ENCODE results near the gene LGR6.
"Not testable (repeated sequence)": the region's sequence is repeated elsewhere in the genome, so short reads cannot be mapped to it uniquely, and the experiment has no call there.

LGR6 gene, protein sequence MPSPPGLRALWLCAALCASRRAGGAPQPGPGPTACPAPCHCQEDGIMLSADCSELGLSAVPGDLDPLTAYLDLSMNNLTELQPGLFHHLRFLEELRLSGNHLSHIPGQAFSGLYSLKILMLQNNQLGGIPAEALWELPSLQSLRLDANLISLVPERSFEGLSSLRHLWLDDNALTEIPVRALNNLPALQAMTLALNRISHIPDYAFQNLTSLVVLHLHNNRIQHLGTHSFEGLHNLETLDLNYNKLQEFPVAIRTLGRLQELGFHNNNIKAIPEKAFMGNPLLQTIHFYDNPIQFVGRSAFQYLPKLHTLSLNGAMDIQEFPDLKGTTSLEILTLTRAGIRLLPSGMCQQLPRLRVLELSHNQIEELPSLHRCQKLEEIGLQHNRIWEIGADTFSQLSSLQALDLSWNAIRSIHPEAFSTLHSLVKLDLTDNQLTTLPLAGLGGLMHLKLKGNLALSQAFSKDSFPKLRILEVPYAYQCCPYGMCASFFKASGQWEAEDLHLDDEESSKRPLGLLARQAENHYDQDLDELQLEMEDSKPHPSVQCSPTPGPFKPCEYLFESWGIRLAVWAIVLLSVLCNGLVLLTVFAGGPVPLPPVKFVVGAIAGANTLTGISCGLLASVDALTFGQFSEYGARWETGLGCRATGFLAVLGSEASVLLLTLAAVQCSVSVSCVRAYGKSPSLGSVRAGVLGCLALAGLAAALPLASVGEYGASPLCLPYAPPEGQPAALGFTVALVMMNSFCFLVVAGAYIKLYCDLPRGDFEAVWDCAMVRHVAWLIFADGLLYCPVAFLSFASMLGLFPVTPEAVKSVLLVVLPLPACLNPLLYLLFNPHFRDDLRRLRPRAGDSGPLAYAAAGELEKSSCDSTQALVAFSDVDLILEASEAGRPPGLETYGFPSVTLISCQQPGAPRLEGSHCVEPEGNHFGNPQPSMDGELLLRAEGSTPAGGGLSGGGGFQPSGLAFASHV

DNA sequence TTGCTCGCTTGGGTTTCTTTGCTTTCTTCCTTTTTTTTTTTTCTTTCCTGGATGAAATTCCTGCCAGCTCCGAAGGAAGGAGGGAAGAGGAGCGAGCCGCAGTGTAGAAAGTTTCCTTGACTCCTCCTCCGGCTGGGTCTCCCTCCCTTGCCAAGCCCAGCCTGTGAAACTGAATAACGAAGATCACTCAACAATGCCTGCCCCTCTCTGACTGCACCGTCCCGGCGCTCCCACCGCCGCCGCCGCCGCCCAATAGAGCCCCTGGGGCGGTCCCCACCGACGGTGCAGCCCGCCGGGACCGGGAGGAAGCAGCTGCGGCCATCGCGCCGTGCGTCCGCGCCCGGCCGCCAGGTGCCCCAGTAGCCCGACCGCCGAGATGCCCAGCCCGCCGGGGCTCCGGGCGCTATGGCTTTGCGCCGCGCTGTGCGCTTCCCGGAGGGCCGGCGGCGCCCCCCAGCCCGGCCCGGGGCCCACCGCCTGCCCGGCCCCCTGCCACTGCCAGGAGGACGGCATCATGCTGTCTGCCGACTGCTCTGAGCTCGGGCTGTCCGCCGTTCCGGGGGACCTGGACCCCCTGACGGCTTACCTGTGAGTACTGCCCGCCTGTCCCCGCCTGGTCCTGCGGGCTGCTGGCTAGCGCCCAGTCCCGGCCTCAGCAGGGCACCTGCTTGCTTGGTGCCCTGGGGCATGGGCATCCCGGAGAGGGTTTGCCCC, at the start of gene LGR6:
LGR6 (plus strand) TSS at position 186 of the 714 bp plus-strand sequence; CDS start at position 377, 191 bp downstream.
- DNase-seq (ENCODE audit: low read depth) = no peak

DNA sequence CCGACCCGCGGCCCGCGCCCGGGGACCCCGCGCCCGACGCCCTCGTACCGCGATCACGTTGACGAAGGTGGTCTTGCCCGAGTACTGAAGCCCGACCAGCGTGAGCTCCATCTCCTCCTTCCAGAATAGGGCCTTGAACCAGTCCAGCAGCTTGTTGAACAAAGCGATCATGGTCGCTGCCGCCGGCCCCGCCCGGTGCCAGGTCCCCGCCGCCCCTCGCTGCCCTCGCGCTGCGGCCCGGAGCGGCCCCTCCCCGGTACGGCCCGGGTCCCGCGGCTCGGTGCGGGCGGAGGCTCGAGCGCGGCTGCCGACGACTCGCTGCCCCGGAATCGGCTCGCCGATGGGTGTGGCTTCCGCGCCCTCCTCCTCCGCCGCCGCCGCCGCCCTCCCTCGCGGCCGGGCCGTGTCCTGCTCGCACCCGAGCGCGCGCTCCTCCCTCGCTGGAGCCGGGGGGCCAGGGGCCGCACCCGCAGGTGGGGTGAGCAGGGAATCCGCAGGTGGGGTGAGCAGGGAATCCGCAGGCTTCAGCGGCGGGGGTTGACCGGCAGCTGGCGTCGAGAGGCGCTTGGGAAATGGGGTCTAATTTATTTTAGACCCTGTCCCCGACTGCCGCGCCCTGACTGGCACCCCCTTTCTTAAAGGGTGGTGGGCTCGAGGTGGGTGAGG, 49.1 kb upstream of the LGR6 start, which contains the start of gene ARL8A:
ARL8A (minus strand) TSS at position 336 of the 666 bp plus-strand sequence; CDS start at position 171, 165 bp downstream.
- no peak for DNase-seq (ENCODE audit: low read depth)

DNA sequence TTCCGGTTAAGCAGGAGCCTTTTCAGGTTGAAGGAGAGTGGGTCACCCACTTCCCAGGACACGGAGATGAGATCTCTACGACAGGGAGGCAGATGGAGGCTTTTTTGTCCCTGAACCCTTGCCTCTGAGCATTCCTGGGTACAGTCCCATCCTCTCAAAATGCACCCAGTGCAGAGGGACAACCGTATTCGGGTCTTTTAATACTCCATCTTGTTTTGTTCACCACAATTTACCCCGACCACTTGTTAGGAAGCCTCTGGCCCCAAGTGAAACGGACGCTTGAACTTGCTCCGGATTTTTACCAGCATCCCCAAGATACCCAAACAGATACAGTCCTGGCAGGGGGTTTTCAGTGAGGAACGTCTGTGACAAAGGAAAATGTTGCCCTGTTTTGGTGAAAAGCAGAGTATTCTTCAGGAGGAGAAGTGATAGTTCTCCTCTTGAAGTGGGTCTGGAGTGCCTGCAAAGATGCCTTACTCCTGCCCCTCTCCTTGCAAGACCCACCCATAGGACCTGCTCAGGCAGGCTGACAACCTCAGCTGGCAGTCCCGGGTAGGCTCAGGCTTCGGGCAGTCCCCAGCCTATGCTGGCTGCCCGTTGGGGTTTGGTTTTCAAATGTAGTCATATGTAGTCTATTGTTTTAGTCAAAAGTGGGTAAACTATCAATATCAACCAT, 48.4 kb upstream of the LGR6 start:
- DNase-seq (ENCODE audit: low read depth) = no peak

DNA sequence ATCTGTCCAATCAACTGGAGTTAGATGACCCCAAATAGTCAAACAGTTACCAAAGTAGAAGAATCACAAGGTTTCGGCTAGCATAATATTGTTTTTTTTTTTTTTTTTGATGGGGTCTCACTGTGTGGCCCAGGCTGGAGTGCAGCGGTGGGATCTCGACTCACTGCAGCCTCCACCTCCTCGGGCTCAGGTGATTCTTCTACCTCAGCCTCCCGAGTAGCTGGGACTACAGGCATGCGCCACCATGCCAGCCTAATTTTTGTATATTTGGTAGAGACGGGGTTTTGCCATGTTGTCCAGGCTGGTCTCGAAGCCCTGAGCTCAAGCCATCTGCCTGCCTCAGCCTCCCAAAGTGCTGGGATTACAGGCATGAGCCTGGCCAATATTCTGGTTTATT, 47.9 kb upstream of the LGR6 start:
- DNase-seq (ENCODE audit: low read depth) = not testable (repeated sequence)

DNA sequence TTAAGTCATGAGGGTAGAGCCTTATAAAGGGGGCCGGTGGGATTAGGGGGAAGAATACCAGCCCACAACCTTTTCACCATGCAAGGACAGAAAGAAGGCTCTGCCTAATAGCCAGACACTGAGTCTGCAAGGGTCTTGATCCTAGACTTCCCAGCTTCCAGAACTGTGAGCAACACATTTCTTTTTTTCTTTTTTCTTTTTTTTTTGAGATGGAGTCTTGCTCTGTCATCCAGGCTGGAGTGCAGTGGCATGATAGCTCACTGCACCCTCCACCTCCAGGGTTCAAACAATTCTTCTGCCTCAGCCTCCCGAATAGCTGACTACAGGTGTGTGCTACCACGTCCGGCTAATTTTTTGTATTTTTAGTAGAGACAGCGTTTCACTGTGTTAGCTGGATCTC, 47.3 kb upstream of the LGR6 start:
- DNase-seq (ENCODE audit: low read depth) = no peak

DNA sequence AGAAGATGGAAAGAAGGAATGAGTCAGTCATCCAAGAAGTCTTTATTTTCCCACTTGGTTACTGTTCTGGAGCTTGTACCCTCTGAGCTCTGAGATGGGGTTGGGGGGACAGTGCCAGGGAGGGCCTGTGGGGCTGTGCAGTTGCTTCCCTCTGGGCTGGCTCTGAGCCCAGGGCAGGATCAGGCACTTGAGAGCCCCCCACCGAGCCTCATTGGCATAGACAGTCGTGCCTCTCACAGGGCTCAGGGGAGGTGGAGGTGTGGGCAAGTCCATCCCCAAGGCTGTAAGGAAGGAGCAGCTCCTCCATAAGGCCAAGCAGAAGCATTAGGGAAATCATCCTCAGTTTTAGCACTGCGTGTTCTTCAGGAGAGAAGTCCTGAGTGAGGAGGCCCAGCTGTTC, 46.6 kb upstream of the LGR6 start:
- no peak for DNase-seq (ENCODE audit: low read depth)

DNA sequence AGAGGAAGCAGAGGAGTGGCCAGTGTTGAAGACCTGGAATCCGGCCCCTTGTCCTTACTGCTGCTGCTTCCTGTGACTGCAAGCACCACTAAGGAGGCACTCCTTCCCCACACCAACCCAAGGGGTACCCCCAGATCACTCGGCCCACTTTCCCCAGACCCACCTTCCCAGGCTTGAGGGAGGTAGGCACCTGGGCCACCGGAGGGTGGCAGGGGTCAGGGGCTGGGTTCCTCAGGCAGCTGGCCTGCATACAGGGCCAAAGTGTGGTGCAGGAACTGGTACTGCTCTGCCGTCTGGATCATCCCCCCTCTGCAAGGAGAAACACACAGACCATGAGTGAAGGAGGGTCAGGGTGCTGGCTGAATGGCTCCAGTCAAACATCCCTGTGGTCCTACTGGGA, 45.2 kb upstream of the LGR6 start:
- no peak for DNase-seq (ENCODE audit: low read depth)

DNA sequence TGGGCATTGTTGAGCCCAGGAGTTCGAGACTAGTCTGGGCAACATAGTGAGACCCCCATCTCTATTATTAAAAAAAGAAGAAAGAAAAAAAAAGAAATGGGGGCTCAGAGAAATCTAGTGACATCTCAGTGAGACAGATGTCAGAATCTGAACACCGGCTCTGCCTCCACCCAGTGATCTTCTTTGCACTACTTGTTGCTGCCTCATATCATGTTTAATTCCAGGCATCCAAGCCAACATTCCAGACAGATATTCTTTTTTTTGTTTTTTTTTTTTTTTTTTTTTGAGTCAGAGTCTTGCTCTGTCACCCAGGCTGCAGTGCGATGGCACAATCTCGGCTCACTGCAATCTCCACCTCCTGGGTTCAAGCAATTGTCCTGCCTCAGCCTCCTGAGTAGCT, 44.0 kb upstream of the LGR6 start:
- no peak for DNase-seq (ENCODE audit: low read depth)

DNA sequence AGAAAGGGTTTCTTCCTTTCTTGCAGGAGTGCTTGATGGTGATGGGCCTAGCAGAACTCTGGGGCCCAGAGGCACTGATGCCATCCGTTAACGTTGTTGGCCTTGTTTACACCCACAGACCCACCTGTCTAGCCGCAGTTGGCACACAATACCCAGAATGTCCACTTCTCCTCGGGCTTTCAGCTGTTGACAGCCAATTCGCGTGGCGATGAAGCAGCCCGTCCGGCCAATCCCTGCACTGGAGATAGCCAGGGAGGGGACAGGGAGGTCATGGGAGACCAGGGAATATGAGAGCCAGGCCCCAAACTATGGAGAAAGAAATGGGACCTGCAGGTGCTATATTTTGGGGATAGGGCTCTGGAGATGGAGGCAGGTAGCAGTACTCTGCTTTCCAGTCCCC, 43.4 kb upstream of the LGR6 start:
- no peak for DNase-seq (ENCODE audit: low read depth)

DNA sequence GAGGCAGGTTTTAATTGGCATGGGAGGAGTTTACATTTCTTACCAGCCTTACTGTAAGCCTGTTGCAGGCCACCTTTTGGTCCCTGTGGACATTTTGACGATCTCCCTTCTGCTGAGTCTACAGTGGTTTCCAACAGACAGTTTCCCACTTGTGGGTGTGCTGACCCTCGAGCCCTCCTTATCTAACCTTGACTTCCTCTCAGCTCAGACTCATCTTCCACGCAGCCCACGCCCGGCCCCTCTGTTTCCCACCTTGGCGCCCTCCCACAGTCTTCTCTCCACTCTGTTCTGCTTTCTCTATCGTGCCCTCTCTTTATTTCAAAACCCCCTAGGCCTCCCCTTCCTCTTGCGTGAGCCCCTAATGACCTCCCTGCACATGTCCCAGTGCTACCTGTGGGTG, 43.0 kb upstream of the LGR6 start:
- no peak for DNase-seq (ENCODE audit: low read depth)

DNA sequence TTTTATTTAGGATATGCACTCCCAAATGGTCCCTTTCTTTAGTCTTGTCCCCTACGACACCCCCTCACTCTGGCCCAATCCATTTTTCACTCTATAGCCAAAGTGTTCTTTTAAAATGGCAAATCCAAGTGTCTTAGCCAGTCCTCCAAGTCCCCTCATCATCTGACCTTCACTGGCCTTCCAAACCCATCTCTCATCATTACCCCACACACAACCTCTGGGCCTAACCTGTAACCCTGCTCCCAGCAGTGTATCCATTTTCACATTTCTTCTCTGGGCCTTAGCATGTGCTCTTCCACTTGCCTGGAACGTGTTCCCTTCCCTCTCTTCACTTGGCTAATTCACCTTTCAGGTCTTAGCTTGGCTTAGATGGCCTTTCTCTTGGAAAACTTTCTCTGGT, 42.6 kb upstream of the LGR6 start:
- DNase-seq (ENCODE audit: low read depth) = no peak

DNA sequence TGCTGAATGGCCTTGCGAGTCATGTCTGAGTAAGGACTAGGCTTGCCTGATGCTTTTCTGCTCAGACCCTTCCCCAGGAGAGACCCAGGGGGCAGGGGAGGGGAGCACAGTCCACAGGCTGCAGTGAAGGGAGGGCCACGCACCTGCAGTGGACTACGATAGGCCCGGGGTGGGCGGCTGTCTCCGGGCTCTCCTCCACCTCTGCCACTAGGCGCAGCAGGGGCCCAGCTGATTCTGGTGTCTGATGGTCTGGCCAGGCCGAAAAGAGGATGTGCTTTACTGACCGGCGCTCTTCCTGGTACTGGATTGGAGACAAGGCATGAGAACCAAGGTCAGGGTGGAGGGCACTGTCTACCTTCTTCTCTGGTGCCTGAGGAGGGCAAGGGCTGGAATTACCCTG, 41.2 kb upstream of the LGR6 start:
- DNase-seq (ENCODE audit: low read depth) = no peak

DNA sequence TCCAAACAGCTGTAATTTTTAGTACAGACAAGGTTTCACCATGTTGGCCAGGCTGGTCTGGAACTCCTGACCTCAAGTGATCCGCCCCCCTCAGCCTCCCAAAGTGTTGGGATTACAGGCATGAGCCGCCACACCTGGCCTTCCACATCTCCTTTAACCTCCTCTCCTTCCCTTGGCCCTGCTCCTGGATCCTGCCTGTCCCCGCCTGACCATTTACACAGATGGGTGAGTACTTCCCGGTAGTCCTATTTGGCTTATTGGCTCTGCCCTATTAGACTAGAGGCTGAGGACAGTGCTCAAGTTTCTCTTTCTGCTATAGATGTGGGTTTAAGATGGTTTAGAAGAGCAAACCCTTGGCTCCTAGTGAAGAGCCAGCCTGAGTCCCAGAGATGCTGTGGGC, 40.3 kb upstream of the LGR6 start:
- DNase-seq (ENCODE audit: low read depth) = no peak

DNA sequence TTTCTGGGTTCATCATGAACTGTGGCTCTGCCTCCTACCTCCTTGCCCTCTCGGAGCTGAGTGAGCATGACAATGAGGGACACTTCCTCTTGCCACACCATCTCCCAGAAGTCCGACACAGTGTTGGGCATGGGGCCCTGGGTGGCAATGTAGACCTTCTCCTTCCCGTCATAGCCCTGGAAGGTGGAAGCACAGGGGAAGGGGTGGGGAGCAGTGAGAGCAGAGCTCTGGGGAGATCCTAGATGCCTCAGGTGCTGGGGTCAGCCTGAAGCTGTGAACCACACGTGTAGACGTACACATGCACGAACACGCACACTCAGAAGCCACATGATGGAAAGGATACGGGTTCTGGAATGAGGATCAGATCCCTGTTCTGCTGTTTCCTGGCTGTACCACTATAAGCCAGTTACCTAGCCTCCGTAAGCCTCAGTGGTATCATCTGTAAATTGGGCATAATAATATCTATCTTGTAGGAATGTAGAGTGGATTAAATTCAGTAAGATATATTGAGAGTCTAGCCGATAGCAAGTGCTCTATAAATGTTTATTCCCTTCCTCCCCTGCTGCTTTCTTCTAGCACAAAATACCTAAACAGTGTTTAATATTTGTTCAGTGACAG, 39.3 kb upstream of the LGR6 start:
- no peak for DNase-seq (ENCODE audit: low read depth)

DNA sequence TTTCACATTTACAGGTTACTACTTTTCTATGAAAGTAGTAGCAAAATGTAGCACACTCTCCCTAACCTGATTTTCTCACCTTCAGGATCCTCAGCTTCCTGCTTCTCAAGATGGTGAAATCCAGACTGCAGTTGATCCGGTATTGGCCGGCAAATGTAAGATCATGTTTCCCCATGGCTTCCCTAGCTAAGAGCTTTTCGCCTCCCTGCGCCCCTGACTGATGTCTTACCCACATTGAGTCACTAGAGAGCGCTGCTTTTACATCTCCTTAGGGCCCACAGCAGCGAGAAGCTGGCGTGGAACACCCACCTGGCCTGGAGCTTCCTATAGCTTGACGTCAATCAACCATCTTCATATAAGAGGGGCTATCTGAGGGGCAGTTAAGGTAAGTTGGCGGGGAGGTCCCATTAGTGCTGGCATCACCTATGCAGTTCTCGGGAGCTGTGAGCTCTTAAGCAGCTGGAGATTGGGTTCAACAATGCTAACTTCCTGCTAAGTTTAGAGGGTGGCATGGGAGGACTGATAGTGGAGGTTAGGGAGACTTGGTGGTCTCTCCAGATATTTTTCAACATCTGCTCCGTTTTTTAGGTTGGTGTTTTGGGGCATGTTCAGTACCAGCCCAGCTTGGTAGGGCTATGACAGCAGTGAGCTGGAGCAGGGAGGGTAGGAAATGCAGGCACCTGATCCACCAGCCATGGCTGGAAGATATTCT, 38.7 kb upstream of the LGR6 start:
- DNase-seq (ENCODE audit: low read depth) = peak; percentile 25

DNA sequence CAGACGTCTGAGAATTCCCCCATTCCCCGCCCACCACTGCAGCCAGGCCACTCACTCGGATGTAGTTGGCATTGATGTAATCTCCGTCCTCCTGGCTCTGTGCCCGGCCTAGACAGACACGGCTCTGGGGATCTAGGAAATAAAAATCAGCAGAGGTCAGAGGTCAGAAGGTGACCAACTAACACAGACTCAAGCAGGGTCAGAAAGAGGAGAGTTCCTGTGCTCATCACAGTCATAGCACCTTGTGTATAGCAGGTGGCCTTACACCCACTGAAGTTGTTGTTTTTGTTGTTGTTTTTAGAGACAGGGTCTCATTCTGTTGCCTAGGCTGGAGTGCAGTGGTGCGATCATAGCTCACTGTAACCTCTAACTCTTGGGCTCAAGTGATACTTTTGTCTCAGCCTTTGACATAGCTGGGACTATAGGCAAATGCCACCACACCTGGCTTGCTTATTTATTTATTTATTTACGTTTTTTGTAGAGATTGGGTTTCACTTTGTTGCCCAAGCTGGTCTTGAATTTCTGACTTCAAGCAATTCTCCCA, 38.0 kb upstream of the LGR6 start:
- DNase-seq (ENCODE audit: low read depth) = no peak

DNA sequence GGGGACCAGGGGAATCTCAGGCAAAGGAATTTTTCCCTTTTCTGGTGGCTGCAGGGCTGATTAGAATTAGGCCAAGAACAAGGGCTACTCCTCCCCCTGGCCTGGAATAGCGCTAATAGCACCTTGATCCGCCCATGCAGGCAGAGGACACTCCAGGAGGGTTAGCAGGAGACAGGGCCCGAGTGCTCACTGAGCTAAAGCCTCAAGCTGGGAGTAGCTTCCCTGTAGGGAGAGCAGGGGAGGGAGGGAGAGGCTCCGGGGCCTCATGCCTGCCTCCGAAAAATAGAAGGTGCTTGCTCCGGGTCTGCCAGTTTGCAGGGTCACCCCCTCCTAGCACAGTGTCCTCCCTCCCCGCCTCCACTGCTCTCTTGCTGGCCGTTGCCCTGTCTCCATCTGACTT, 37.0 kb upstream of the LGR6 start:
- DNase-seq (ENCODE audit: low read depth) = no peak

DNA sequence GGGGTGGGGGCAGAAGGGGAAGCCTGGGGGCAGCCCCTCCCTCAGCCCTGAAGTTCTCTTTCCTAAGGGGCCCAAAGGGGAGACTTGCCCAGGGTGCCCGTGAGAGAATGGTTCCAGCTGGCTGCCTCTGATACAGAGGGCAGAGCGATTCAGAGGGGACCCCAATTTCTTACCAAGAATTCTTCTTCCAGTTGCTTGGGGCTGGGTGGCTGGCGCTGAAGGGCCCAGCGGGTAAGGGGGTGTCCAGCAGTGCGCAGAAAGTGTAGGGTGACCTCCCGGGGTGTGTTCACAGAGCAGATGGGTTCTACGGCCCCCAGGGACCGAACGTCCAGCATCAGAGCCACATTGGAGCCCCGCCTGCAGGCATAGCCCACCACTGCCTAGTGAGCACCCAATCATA, 35.7 kb upstream of the LGR6 start:
- DNase-seq (ENCODE audit: low read depth) = no peak

DNA sequence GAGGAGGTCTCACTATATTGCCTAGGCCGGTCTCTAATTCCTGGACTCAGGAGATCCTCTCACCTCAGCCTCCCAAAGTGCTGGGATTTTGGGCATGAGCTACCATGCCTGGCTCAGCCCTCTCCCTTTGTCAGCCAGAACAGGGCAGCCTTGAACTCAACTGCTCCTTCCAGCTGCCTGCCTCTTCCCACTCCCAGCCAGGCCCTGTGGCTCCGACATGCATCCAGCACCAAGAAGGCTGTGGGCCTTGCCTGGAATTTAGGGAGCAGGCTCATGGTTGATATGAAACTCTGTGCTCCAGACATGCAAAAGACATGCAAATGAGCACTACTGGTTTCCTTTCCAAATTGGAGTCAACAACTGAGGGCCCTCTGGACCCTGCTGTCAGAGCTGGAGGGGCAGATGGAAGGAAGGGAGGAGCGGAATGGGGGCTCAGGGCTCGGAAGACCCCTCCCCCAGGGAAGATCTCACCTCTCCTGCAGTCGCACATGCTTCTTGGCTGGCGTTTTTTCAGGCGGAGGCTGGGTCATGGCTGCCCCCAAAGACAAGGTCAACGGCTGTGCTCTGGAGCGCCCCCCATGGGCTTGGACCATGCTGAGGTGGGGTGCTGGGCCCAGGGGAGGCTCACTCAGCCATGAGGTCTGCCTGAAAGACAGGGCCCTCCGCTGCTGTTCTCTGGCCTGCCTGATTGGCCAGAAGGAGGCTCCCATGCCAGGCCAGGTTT, 34.6 kb upstream of the LGR6 start:
- no peak for DNase-seq (ENCODE audit: low read depth)

Data from GM04503 (cell line).